Measurements from ENCODE around the gene EYS.

- TF ChIP-seq ZNF274 (IDR thresholded peaks at IDR 0.05; ENCODE audit: low read depth, low read length) (no peak), YY1 (IDR thresholded peaks at IDR 0.05; ENCODE audit: insufficient read depth, insufficient read length) (no peak), SUZ12 (IDR thresholded peaks at IDR 0.05; ENCODE audit: extremely low read depth, insufficient read depth, insufficient read length) (no peak)
These were observed 2030.5 kb downstream of the EYS start for GRCh38 chr6:63676412-63677114.
